Hematopoietic multipotent progenitor cell treated with erythropoietin and hydrocortisone succinate and interleukin-3 and kit ligand, for 15 days (in vitro differentiated cells): ENCODE data around the gene HYAL4.
"Not testable (repeated sequence)": the region's sequence is repeated elsewhere in the genome, so short reads cannot be mapped to it uniquely, and the experiment has no call there.

Experiments
- DNase-seq: peaks from one replicate; pipeline ENCODE4 v3.0.0-alpha.2; 2015; ENCODE audit warnings: low spot score

HYAL4 gene, protein sequence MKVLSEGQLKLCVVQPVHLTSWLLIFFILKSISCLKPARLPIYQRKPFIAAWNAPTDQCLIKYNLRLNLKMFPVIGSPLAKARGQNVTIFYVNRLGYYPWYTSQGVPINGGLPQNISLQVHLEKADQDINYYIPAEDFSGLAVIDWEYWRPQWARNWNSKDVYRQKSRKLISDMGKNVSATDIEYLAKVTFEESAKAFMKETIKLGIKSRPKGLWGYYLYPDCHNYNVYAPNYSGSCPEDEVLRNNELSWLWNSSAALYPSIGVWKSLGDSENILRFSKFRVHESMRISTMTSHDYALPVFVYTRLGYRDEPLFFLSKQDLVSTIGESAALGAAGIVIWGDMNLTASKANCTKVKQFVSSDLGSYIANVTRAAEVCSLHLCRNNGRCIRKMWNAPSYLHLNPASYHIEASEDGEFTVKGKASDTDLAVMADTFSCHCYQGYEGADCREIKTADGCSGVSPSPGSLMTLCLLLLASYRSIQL

DNA sequence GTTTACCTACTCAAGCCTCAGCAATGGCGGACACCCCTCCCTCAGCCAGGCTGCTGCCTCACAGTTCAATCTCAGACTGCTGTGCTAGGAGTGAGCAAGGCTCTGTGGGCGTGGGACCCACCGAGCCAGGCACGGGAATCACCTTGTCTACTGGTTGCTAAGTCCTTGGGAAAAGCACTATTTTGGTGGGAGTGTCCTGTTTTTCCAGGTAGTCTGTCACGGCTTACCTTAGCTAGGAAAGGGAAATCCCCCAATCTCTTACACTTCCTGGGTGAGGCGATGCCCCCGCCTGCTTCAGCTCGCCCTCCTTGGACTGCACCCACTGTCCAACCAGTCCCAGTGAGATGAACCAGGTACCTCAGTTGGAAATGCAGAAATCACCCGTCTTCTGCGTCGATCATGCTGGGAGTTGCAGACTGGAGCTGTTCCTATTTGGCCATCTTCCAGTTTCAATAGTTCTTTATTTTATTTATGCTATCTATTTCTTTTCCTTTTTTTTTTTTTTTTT is at the start of gene HYAL4:
Gene HYAL4, plus strand, starts transcription at position 458 of the 508 bp plus-strand sequence. CDS start 23,105 bp downstream, outside the sequence.
- no peak for DNase-seq

DNA sequence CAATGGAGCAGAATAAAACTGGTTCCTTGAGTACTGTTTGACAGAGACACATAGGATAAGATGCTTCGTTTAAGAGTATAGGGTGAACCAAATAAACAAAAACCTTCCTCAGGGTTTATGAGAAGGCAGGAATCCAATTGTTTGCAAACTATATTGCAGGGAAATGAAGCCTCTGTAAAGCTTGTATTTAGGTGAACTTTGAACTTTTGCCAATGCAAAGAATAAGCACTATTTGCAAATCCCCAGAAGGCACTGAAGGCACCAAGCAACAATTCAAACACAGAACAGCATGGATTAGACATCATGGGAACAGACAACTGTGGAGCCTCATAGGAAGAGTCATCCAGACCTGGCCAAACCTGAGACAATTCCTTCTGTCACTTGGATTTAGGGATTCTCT is 49.1 kb upstream of the HYAL4 start:
- no peak for DNase-seq

DNA sequence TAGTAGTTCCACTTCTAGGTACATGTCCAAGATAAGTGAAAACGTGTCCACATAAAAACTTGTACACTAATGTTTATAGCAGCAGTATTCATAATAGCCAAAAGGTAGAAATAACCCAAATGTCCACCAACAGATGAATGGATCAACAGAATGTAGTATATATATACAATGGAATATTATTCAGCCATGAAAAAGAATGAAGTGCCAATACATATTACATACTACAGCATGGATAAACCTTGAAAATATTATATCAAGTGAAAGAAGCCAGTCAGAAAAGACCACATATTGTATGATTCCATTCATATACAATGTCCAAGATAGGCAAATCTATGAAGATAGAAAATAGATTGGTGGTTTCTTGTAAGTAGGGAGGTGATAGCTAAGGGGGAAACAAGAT is 48.4 kb upstream of the HYAL4 start:
- no peak for DNase-seq

DNA sequence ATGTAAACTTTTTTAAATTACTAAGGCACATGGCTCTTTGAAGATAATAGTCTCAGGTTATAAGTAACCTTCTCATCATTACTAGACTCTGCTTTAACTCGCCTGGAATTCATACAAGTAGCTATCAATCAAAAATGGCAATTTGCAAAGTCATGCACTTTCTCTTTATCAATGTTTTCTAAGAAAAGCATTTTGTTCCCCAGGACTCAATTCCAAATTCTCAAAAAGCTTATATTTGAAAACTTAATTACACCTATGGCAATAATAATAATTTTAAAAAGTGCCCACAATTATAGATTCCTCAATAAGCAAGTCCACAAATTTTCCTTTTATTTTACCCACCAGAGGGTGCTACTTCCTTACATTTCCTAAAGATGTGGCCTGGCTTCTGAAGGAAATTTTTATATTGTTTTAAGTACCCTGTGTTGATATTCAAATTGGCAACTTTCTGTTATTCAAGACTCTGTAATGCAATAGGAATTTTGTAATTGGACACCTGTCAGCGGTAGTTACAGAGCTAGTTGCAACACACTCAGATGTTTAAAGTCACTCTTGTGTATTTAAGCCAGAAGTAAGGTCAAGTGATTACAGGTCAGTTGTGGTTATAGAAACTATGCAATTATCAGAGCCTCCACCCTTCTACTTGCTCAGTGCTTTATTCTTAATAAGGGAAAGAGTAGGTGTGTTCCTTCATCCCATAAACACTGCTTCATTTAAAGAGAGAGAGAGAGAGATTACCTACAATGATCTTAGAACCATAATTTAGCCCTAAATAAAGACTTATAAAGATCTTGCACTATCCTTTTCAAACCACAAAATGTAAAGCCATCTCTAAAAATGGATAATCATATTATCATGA is 47.1 kb upstream of the HYAL4 start:
- no peak for DNase-seq

DNA sequence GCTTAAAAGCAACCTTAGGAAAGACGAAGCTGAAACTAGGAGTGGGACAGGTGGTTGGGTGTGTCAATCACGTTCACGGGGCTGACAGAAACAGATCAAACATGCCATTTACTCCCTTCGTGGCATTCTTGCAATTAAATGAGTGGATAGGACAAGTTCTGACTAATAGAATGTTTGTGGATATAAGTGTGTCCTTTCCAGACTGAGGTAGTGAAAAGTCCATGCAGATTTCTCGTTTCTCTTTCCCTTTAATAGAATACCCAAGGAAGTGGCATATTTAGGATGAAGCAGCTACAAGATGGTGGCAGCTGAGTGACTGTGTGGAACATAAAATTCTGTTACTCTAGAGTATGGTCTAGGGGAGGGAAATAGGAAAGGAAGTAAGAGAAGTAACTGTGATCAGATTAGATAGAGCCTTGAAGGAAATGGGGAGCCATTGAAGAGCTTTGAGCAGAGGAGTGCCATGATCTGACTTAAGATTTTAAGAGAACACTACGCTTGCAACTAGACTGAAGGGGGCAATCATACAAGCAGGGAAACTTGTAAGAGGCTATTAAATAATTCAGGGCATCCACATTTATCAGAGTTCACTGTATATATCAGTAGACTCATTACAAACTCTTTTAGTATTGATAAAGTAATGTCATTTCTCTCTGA is 46.3 kb upstream of the HYAL4 start:
- DNase-seq: no peak

DNA sequence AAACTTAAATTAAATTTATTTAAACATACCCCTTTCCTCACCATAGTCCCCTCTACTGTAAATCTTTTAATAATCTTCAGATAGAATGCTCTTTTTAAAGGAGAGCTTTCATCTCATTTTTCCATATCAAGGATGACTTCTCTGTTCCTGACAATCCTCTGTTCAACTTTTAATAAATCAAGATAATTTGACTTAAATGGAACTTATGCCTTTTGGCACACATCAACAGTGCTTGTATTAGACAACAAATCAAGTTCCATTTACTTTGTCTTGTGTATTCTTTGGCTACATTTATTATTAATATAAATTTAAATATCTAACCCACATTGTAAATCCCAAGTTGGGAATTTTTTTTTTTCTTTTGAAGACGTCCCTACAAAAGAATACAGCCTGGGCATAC is 42.7 kb upstream of the HYAL4 start:
- no peak for DNase-seq

DNA sequence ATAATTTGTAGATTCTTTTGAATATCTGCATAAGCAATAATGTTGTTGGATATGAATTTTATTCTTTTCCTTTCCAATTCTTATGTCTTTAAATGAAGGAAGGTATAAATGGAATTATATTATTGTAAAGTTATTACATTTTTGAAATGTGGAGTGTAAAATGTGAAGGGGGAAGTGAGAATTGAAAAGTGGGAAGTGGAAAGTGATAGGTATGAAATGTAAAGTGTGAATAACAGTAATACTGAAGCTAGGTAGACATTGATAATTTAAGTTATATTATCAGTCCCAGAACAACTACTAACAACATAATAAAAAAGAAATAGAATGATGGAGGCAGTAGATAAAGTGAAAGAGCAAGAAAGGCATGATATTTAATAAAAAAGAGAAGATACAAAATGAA is 39.7 kb upstream of the HYAL4 start:
- DNase-seq: no peak

DNA sequence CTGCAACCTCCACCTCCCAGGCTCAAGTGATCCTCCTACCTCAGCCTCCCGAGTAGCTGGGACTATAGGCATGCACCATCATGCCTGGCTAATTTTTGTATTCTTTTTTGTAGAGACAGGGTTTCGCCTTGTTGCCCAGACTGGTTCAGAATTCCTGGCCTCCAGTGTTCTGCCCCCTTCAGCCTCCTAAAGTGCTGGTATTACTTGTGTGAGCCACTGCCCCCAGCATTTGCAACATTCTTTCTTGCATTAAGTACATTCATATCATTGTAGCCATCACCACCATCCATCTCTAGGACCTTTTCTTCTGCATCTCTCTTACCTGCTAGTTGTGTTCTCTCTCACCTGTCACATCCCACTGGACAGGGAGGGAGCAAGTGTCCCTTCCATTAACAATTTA is 35.5 kb upstream of the HYAL4 start:
- no peak for DNase-seq

DNA sequence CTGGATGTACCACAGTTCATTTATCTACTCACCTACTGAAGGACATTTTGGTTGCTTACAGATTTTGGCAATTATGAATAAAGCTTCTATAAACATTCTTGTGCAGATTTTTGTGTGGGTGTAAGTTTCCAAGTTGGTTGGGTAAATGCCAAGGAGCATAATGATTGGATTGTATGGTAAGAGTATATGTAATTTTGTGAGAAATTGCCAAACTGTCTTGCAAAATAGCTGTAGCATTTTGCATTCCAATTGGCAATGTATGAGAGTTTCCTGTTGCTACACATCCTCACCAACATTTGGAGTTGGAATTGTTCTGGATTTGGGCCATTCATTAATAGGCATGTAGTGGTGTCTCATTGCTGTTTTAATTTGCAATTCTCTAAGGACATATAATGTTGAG is 33.9 kb upstream of the HYAL4 start:
- DNase-seq: no peak

DNA sequence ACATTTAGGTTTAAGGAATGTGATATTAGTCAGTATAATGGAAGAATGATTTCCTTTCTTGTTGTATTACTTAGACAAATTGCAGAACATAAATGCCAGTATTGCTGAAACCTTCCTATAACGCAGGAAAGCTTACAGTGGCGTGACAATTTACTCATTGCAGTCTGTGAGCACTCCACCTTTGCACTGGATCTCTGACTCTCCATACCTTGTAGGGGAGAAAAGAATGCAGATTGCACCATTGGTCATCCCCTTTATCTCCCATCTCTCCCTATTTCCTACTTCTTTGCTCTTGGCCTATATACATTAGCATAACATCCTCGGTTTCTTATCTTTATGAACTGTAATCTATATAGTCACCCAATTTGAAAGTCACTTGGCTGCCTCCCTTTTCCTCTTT is 28.1 kb upstream of the HYAL4 start:
- no peak for DNase-seq

DNA sequence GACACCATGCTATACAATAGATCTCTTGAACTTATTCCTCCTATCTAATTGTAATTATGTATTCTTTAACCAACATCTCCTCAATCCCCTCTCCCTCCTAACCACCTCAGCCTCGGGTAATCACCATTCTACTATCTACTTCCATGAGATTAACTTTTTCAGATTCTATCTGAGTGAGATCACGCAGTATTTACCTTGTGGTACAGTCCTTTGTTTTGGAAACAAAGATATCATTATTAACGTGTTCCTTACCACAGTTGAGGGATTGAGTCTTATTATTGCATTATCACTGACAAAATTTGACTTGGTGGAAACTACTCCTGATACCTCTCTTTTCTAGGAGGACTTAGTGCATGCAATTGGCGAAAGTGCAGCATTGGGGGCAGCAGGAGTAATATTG is 26.0 kb upstream of the HYAL4 start:
- DNase-seq: no peak

DNA sequence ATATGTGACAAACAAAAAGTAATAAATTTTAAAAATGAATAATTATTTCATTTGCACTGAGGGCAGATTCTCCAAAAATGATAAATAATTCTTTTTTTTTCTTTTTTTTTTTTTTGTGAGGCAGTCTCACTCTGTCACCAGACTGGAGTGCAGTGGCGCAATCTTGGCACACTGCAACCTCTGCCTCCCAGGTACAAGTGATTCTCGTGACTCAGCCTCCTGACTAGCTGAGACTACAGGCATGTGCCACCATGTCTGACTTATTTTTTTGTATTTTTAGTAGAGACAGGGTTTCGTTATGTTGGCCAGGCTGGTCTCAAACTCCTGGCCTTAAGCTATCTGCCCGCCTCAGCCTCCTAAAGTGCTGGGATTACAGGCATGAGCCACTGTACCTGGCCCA is 25.2 kb upstream of the HYAL4 start:
- DNase-seq: not testable (repeated sequence)

DNA sequence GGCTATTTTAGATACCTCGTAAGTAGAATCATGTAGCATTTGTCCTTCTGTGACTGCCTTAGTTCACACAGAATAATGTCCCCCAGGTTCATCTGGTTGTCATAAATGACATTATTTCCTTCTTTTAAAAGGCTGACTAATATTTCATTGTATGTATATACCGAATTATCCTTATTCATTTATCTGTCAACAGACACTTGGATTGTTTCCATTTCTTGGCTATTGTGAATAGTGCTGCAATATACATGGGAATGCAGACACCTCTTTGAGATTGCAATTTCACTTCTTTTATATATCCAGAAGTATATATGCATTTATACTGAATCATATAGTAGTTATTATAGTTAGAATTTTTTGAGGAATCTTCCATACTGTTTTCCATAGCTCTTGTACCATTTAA is 24.1 kb upstream of the HYAL4 start:
- no peak for DNase-seq

DNA sequence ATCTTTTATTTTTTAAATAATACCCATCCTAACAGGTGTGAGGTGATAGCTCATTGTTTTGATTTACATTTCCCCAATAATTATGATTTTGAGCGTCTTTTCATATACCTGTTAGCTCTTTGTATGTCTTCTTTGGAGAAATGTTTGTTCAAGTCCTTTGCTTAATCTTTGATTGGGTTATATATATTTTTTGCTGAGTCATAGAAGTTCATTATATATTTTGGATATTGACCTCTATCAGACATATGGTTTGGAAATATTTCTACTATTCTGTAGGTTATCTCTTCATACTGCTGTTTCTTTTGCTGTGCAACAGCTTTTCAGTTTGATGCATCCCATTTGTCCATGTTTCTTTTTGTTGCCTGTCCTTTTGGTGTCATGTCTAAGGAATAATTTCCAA is 23.6 kb upstream of the HYAL4 start:
- DNase-seq: no peak

DNA sequence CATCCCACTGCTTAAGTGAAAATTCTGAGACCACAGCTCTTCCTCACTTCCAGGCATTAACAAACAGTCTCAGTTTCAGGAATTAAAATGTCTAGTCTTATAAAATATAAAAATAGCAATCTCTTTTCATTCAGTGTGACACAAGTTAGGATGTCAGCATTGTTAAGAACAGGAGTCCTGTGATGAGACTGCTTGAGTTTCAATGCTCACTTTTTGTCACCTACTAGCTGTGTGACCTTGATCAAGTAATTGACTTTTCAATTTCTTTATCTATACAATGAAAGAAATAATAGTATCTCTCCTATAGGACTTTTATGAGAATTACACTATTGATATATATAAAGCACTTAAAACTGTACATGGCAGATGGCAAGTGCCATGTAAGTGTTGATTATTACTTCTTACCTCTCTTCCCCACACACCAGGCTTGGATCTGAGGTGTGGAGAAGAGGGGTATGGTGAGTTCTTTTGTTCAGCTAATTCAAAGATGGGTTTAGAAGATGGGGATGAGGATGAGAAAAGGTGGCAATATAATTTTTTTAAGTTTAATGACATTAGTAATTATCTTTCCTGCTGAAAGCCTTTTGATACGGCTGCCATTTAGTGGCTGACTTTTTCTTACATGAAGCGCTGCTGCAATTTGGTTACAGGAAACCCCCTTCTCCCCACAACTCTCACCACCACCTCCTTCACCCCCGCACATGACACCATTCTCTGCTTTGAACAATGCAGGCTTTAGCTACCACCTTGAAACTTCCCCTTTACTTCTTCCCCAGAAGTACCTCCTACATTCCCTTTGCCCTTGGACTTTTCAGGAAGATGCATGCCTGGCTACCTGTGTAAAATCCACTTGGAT is 20.8 kb upstream of the HYAL4 start:
- no peak for DNase-seq

DNA sequence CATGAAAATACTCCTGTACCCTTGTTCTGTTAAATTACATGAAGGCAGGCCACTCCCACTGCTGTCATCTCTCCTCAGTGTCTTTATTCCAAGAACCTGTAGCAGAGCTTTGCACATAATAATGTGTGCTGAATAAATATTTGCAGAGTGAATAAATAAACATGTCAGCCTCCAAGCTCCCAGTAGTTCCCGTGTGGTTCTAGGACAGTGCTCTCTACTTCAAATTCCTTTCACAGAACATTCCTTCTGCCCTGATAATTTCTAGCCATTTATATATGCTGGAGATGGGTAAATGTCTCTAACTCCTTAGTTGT is 20.3 kb upstream of the HYAL4 start:
- DNase-seq: no peak

DNA sequence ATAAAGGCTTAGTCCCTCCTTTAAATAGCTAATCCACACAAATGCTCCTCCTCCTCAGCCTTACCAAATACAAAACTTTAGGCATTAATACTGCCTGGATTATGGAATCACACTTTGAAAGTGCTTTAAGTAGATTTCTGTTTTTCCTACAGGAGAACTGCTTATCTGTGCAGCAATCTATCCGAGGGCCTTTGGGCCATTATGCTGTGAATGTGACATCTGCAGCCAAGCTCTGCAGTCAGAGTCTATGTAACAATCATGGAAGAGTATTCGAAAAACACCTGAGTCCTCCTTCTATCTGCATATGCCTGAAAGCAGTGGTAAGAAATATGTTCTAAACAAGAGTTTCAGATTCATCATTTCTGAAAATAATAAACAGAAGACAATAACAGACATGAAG is 16.2 kb upstream of the HYAL4 start:
- DNase-seq: no peak

DNA sequence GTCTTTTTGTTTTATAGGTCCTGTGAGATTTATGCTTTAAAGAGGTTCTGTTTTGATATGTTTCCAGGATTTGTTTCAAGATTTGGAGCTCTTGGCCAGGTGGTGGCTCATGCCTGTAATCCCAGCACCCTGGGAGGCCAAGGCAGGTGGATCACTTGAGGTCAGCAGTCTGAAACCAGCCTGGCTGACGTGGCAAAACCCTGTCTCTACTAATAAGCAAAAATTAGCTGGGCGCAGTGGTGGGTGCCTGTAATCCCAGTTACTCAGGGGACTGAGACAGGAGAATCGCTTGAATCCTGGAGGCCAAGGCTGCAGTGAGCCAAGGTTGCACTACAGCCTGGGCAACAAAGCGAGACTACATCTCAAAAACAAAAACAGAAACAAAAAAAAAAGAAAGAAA is 8.3 kb upstream of the HYAL4 start:
- DNase-seq: no peak

DNA sequence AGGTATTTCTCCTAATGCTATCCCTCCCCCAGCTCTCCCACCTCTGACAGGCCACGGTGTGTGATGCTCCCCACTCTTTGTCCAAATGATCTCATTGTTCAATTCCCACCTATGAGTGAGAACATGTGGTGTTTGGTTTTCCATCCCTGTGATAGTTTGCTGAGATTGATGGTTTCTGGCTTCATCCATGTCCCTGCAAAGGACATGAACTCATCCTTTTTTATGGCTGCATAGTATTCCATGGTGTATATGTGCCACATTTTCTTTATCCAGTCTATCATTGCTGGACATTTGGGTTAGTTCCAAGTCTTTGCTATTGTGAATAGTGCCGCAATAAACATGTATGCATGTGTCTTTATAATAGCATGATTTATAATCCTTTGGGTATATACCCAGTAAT is 5.9 kb upstream of the HYAL4 start:
- not testable (repeated sequence) for DNase-seq

DNA sequence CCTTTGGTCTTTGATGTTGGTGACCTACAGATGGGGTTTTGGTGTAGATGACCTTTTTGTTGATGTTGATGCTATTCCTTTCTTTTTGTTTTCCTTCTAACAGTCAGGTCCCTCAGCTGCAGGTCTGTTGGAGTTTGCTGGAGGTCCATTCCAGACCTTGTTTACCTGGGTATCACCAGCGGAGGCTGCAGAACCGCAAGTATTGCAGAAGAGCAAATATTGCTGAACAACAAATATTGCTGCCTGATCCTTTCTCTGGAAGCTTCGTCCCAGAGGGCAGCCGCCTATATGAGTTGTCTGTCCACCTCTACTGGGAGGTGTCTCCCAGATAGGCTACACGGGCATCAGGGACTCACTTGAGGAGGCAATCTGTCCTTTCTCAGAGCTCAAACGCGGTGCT is 827 bp upstream of the HYAL4 start:
- DNase-seq: not testable (repeated sequence)

DNA sequence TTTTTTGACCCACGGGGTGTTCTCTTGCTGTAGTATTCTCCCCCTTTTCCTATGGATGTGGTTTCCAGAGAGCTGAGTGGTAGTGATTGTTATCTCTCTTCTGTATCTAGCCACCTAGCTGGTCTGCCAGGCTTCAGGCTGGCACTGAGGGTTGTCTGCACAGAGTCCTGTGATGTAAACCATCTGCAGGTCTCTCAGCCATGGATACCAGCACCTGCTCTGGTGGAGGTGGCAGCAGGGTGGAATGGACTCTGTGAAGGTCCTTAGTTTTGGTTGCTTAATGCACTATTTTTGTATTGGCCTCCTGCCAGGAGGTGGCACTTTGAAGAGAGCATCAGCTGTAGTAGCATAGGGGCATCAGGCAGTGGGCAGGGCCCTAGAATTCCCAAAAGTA is 851 bp downstream of the HYAL4 start:
- no peak for DNase-seq
